Renal cortex interstitium (tissue), 15 donors: ENCODE results near the gene SIRT4. TPM values are rescaled to one million over a fixed set of nuclear protein-coding genes. Genes with fewer than 3 reads are reported as not detected.
A peak's percentile ranks its signal among the peaks of the same experiment; 100 is the strongest.
"Not testable (repeated sequence)": the region's sequence is repeated elsewhere in the genome, so short reads cannot be mapped to it uniquely, and the experiment has no call there.

Experiments used
- DNase-seq, 11 donors: peaks; one replicate each; pipeline ENCODE4 v3.0.0-alpha.2; 2013; ENCODE audit warnings: low read depth in 9 of 11, low spot score in 4 of 11; ENCODE audit errors: extremely low read depth in 1 of 11
- long read RNA-seq, 16 experiments: transcript quantifications; one replicate each; lab custom pipeline, GENCODE V29; 2026
- polyA plus RNA-seq, 3 donors: library from polyadenylated mRNA; unstranded; fragments of 120-200 nt; gene quantifications; one replicate each; pipeline ENCODE4 v1.2.1, GENCODE V29; 2013; ENCODE audit not compliant: insufficient read length in 3 of 3

The SIRT4 gene, protein sequence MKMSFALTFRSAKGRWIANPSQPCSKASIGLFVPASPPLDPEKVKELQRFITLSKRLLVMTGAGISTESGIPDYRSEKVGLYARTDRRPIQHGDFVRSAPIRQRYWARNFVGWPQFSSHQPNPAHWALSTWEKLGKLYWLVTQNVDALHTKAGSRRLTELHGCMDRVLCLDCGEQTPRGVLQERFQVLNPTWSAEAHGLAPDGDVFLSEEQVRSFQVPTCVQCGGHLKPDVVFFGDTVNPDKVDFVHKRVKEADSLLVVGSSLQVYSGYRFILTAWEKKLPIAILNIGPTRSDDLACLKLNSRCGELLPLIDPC
- 1 to 10 TPM; 3.1 to 4.5 (median 3.6) TPM for polyA plus RNA-seq
- long read RNA-seq, donor 1, partial matches to known transcripts: 0 of 1 reads
- long read RNA-seq, donor 1, other reads (novel, unspliced or antisense): 0 of 1 reads
- long read RNA-seq, donor 2, partial matches to known transcripts: 0 of 1 reads
- long read RNA-seq, donor 2, other reads (novel, unspliced or antisense): 0 of 1 reads
- long read RNA-seq, donor 3: 0 reads
- long read RNA-seq, donor 4, partial matches to known transcripts: 0 of 1 reads
- long read RNA-seq, donor 4, other reads (novel, unspliced or antisense): 0 of 1 reads
- long read RNA-seq, donor 5: 0 reads
- long read RNA-seq, donor 6: 0 reads
- long read RNA-seq, donor 7, partial matches to known transcripts: 0 of 2 reads
- long read RNA-seq, donor 7, other reads (novel, unspliced or antisense): 0 of 2 reads
- long read RNA-seq, donor 8, transcript SIRT4-201 (4 exons, 1,217 nt): major isoform, 5 of 5 reads
- long read RNA-seq, donor 8, partial matches to known transcripts: 0 of 5 reads
- long read RNA-seq, donor 8, other reads (novel, unspliced or antisense): 0 of 5 reads
- long read RNA-seq, donor 9, partial matches to known transcripts: 0 of 1 reads
- long read RNA-seq, donor 9, other reads (novel, unspliced or antisense): 0 of 1 reads
- long read RNA-seq, donor 10, partial matches to known transcripts: 0 of 2 reads
- long read RNA-seq, donor 10, other reads (novel, unspliced or antisense): 0 of 2 reads
- long read RNA-seq, donor 11, partial matches to known transcripts: 0 of 2 reads
- long read RNA-seq, donor 11, other reads (novel, unspliced or antisense): 0 of 2 reads
- long read RNA-seq, donor 12: 0 reads
- long read RNA-seq, donor 13: 0 reads
- long read RNA-seq, donor 14: 0 reads
- long read RNA-seq, donor 15: 0 reads
- long read RNA-seq, donor 16, partial matches to known transcripts: 0 of 1 reads
- long read RNA-seq, donor 16, other reads (novel, unspliced or antisense): 0 of 1 reads

DNA sequence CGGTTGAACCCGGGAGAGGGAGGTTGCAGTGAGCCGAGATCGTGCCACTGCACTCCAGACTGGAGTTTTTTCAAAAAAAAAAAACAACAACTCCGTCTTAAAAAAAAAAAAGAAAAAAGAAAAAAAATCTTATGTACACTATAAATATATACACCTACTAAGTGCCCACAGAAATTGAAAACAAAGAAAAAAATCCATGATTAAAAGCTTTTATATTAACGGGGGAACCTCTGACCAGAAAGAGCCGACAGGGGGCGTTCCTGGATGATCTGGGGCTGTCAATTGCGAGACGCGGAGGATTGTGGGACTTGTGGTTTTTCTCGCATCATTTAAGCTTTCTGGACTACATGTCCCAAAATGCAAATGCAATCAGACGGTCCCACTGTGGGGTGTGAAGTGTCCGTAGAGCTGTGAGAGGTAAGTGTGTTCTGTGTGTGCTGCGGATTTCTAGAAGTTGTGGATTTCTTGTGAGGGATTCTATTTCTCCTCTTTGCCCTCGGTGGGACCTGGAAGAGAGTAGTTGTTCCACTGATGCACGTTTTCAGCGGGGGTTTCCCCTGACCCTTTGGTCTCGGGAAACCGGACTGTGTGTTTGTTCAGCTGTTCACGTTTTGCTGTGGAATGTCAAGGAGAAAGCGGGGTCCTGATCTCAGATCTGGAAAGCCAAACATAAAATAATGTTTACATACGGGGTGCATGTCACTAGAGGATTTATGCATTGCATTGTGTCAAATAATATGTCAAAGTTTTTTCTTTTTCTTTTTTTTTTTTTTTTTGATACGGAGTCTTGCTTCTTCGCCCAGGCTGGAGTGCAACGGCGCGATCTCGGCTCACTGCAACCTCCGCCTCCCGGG lies at the start of gene SIRT4:
SIRT4 (plus strand) TSS at position 360 of the 854 bp plus-strand sequence. CDS start 1,241 bp downstream, outside the sequence.
- DNase-seq: peak; percentile 83 to 96 (median 92)

DNA sequence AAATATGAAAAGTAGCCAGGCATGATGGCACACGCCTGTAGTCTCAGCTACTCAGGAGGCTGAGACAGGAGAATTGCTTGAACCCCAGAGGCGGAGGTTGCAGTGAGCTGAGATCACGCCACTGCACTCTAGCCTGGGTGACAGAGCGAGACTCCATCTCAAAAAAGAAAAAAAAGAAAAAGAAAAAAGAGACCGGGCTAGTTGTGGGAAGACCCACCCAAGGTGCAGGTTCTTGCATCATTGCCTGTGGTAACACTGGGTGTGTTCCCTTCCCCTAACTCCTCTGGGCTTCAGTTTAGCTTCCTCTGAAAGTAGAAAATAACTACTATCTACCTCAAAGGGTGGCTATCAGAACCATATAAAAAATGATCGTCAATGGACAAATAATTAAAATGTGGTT lies 48.8 kb upstream of the SIRT4 start:
- DNase-seq: not testable (repeated sequence)

DNA sequence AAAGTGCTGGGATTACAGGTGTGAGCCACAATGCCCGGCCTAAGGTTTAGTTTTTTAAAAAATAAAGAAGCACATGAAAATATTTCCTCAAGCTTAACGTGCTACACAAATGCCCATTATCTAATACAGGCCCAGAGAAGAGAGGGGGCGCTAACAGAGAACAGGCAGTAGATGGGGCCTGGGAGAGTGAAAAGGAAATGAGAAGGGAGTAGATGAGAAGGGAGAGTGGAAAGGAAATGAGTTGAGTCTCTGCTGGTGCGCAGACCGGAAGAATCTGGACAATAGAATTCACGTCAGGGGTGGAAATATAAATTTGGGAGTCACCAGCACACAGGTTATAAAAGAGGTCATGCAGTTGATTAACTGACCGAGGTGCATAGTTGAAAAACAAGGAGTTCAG lies 47.3 kb upstream of the SIRT4 start:
- DNase-seq: no peak

DNA sequence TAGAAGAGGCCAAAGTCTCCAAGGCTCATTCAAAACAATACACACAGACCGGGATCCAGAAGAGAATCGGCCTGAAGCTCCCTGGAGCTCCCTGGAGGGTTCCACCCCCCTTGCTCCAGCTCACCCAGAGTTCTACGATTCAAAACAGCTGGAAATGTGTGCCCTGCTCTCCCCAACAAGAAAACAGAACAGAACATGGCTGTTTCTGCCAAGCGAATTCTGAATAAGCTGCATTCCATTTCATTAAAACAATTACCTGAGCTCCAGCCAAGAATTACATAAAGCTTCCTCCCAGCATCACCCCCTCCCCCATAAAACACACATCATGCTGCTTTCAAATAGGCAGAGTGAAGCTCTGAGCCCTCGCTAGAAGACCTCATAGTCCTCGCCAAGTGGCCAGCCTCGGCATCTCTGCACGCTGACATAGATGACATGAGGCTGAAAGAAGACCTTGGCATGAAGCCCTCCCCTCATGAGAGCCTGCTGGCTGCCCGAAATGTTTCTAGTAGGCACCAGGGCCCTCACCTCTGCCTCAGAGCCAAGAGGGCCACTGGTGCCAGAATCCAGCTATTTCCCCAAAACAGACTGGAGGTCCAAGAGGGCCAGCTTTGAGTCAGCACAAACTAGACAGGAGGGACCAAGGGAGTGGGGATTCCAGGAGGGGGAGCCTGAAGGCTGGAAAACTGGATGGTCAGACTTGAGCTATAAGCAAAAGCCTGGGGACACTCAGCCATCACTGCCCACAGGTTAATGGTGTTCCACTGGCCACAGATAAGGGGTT lies 44.9 kb upstream of the SIRT4 start:
- peak in 5 of 11 donors; percentile 56 to 76 (median 68) for DNase-seq

DNA sequence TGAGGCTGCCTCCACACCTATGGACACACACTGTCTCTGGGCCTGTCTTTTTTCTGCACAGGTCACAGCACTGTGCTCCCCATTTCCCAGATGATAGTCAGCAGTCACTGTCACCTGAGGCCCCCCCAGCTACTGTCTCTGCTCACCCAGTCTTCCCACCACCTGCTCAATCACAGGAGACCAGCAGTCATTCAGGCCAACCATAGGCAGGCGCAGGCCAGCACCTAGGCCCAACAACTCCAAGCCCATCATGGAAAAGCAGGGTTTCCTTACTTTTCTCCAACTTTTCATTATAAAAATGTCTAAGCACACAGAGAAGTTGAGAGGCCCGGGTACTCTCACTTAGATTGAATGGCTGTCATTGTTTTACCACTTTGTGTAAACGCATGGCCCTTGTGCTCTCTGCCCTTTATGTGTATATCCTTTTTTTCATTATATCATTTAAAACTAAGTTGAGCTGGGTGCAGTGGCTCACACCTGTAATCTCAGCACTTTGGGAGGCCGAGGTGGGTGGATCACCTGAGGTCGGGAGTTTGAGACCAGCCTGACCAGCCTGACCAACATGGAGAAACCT lies 43.7 kb upstream of the SIRT4 start:
- DNase-seq: no peak

DNA sequence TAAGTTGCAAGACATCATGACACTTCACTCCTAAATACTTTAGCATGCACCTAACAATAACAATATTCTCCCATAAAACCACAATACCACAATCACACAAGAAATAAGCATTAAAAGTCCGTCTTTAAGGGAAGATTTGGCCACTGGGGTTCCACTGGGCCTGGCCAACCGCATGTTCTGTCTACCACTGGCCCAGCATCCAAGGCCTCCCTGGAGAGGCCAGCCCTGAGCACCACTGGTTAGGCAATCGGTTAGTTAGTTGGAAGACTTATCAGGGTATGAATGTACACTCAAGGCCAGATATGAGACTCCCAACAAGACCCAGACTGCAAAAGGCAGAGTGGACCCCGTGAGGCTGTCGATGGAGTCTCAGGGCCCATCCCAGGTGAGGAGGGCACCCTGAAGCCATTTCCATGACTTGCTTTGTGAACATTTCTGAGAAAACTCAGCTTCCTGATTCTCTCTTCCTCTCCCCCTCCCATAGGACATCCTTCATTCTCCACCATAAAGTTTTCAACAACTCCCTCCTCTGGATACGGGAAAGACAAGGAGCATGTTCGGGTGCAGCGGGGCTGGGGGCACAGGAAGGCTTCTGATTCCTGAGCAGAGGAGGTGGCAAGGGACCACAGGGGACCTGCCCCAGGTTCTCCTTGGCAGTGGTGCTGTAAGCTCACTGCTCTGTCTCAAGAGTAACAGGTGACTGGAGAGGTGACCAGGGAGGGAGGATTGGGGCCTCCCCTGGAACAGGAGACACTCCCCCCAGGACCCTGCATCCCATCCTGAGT lies 42.5 kb upstream of the SIRT4 start:
- DNase-seq: no peak

DNA sequence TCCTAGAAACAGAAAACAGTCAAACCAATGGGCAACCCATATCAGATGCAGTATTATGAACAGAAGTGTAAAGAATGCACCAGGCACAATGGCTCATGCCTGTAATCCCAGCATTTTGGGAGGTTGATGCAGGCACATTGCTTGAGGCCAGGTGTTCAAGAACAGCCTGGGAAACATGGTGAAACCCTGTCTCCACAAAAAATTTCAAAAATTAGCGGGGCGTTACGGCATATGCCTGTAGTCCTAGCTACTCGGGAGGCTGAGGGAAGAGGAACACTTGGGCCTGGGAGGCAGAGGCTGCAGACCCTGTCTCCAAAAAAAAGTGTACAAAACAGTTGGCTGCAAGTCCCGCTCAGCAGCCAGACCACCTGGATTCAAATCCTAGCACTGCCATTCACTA lies 41.5 kb upstream of the SIRT4 start:
- no peak for DNase-seq

DNA sequence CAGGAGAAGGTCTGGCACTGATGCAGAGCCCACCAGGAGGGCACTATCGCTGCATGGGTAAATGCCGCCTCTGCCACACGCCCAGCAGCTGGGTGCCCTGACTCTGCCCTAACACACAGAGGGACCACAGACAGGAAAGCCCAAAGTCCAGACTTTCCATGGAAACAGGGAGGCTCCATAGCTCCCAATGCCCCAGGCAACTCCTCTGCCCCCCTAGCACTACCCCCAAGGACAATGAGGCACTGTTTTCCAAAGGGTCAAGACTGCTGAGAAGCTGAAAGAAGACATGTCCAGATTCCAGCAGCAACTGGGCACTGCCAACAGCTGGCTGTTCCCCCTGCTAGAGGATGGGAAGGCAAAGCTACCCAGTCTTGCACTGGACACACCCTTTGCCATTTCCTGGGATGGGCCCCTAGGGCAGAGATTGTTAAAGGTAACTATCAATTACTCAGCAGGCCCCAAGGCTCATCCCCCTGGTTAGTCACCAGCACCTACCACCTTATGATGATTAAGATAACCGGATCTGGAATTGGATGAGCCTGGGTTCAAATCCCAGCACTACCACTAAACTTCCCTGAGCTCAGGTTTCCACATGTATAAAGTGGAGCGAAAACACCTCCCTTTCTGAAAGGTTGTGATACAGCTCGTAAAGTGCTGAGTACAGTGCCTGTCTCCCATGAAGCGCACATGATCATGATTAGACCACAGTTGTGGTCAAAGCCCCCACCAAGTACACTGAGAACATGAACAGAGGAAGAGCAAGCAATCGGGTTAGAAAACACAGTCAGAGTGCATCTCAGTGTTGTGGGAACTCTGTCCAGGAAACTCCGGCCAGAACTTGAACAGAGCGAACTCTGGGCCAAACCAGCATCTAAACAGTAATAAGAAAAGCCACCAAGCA lies 39.9 kb upstream of the SIRT4 start:
- DNase-seq: no peak

DNA sequence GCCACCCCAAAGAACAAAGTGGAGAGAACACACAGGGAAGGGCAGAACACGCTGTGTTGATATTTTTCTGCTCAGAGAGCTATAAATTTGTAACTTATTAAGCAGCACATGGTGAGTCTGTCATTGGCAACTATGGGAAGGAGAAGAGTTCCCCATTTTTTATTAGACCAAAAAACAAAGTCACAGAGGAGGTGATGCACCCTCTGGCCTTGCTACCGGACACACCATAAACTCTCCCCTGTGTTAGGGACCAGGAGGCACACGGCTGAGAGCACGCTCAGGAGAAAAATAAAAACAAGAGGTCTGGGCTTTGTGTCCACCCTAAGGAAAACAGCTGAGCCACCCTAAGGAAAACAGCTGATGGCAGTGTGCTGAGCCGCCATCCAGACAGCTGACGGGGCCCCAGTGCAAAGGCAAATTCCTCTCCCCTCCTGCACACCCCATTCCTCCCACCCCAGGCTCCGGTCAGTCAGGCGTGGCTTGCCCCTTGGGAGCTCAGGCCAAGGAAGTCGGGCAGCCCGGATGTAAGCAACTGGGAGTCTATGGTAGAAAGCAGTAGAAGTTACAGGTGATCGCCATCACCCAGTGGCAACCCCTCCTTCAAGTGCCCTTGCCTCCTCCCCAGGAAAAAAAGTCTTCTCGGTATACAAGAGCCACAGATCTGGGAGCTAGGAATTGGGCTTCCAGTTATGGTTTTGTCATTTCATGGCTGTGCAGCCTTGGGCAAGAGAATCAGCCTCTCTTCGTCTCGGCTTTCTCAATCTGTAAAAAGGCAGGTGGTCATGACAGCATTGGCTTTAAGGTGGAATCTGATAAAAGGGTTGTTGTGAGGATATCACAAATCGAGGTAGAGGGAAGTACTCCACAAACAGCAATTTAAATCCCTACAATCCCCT lies 39.0 kb upstream of the SIRT4 start:
- no peak for DNase-seq

DNA sequence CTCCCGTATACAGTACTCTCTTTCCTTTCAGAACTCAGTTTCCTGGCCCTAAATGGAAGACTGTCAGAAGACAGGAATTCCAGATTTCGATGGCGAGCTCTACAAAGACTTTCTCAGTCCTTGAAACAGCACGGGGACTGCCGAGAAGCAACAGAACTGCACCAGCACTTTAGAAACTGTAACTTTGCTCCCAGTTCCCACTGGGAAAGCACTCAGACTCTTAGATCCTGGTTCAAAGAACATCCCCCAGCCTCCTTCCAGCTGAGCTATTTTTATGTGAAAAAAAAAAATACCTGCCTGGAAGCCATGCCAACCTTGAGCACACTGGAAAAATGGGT lies 38.4 kb upstream of the SIRT4 start:
- no peak for DNase-seq

DNA sequence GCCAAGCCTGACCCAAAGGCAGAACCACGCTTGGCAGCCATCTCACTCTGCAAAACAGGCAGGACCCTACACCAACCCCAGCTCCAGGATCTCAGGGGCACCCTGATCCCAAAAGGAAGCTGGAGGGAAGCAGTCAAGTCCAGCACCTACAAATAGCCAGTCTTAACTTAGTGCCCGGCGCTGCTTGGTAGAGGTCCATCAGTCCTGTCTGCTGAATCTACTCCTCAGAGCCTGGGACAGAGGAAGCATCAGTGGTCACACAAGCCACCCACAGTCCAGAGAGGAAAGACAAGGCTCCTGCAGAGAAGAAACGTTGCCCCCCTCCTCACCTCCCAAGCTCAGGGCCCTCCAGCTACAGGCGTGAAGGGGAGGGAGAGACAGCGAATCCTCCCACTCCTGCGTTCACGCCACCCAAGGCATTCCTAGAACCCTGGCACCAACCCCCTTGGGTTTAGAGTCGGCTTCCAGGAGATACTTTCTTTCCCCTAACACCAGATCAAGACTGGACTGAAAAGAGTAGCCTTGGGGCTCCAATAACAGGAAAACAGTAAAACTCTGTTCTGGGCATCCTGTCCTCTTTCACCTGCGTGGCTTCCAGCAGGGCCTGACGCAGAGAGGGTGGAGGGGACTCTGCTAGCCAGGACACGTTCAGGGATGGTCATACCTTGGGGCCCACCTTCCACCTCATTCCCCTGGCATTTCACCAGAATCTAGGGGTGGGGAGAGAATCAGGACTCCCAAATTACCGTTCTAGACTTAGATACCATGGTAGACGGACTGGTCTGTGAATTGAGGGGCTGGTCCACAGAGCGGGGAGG lies 37.8 kb upstream of the SIRT4 start:
- no peak for DNase-seq

DNA sequence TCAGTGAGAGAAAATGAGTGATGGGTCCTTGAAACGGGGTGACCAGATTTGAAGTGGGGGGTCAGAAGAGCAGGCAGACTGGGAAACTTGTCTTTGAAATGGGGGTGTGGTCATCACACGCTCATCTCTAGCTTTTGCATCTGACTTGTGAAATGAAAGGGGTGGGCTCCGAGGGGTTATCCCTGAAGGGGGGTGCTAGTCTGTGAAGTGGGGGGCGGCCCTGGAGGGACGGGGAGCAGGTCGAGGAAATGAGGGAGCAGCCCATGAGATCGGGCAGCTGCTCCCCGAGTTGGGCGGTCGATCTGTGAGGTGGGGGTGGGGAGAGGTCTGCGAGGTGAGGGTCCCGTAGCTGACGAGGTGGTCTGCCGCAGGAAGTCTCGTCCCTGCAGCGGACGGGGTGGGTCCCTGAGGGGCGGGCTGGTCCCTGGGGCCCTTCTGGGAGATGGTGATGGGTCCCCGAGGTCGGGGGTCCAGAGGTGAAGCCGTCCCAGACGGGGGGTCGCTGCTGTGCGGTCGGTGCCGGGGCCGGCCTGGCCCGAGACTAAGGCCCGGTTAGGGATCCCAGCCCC lies 37.1 kb upstream of the SIRT4 start:
- no peak for DNase-seq

DNA sequence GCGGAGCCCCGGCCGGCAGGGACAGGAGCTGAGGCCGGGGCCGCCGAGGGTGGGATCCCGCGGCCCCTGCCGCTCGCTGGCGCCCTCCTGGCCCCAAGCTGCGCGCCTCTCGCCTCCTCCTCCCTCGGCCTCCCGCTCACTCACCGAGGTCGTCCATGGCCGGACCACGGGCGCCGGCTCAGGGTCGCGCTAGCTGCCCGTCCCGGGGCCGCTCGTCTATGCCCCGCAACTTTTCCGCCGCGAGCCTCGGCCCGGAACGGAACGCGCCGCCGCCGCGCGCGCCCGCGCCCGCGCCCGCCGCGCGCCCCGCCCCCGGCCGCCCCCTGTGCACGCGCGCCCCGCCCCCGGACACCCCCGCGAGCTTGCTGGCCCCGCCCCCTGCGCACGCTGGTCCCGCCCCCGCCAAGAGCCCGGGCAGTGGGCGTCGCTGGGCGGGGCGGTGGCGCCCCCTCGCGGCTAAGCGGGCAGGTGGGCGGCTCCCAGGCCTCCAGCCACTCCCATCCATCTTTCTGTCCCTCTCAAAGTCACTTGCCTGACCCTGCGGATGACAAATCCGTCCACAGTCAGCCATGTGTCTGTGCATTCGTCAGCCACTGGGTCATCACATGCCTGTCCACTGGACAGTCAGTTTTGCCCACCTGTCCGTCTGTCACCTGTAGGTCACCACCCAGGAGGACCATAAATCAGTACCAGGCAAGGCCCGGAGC lies 36.5 kb upstream of the SIRT4 start, which contains the start of gene PXN:
PXN (minus strand) TSS at position 258 of the 707 bp plus-strand sequence; CDS start at position 157, 101 bp downstream.
- peak in 7 of 11 donors; percentile 53 to 81 (median 78) for DNase-seq
